ENCODE data around the gene DSTYK. TPM values are rescaled to one million over a fixed set of nuclear protein-coding genes. Genes with fewer than 3 reads are reported as not detected.
"Not testable (repeated sequence)": the region's sequence is repeated elsewhere in the genome, so short reads cannot be mapped to it uniquely, and the experiment has no call there.

Gene DSTYK
- total and polyA plus RNA-seq, 4 donors, result 3.5 to 19.3 (median 7.1) TPM

DNA sequence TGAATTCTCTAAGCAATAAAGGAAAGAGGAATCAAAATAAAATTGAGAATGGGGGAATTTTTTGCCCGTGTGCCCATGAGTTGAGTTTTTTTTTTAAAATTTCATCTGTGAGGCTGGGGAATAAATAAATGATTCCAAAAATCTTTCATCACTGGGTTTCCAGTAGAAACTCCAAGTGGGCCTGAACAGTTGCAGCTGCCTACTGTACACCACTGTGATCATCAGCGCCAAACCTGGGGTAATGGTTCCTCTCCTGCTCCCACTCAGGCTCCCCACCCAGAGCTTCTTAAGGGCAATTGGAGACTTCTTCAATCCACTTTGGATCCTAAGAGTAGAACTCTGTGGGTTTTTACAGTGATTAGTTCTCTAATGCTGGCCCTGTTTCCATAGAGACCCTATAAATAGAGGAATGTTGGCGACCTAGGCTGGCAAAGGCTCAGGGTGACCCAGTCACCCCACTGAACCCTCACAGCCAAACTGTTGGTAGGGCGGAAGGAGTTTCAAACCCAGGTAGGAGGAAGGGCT, 25.5 kb upstream of the DSTYK start:
- DNase-seq, result peak; percentile 64 to 84 (median 72)
- Histone ChIP-seq H3K4me3 (no peak overlapping the region), H3K4me1 (ENCODE audit: control insufficient read depth in 5 of 5, insufficient read depth in 5 of 5, low read length in 5 of 5) (peaks cover 0 to 71% (median 22%) of the 10 kb centered on the region in 5 donors), H3K27me3 (ENCODE audit: control insufficient read depth in 3 of 3, insufficient read depth in 3 of 3, low read length in 2 of 3) (no peaks in the 10 kb centered on the region), H3K9ac (ENCODE audit: insufficient read depth in 1 of 2, low read length in 2 of 2) (no peak overlapping the region), H3K9me3 (ENCODE audit: control insufficient read depth in 4 of 4, insufficient read depth in 3 of 4, low read length in 3 of 4) (no peaks in the 10 kb centered on the region), H3K27ac (ENCODE audit: low read depth in 1 of 2, low read length in 1 of 2) (no peak overlapping the region), H3K36me3 (ENCODE audit: control insufficient read depth in 4 of 4, insufficient read depth in 4 of 4, low read length in 4 of 4) (peaks cover 0 to 6% (median under 1%) of the 10 kb centered on the region in 4 donors)
- no peak for TF ChIP-seq CTCF (IDR thresholded peaks at IDR 0.05; ENCODE audit: control extremely low read depth, extremely low read depth)
- ATAC-seq (ENCODE audit: insufficient read depth, low FRiP score), result no peak
- WGBS, 2 donors, result 52 to 80% methylated on average over 4 of the region's 4 CpGs

DNA sequence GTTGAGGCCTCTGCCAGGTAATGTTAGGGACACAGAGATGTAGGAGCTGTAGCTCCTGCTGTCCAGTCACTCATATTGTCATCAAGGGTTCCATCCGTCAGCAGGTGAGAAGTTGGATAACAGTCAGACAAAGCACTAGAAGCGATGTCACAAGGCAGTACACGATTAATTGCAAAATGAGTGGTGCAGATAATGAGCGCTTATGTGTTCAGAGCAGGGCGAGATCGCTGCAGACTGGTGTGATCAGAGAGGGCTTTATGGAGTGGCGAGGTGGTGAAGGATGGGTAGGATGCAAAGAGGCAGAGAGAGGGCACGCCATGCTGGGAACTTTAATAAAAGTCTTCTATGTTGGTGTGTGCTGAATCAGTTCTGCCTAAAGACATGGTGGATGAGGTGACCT, 25.0 kb upstream of the DSTYK start:
- no peaks in the 10 kb centered on the region for H3K27me3 ChIP-seq (ENCODE audit: control insufficient read depth in 3 of 3, insufficient read depth in 3 of 3, low read length in 2 of 3)
- 82 to 84% methylated on average over 8 of the region's 8 CpGs for WGBS, 2 donors
- H3K4me1 ChIP-seq (ENCODE audit: control insufficient read depth in 5 of 5, insufficient read depth in 5 of 5, low read length in 5 of 5), result peaks cover 0 to 71% (median 22%) of the 10 kb centered on the region in 5 donors
- H3K4me3 ChIP-seq, result no peak overlapping the region
- H3K27ac ChIP-seq (ENCODE audit: low read depth in 1 of 2, low read length in 1 of 2), result no peak overlapping the region
- TF ChIP-seq CTCF (IDR thresholded peaks at IDR 0.05; ENCODE audit: control extremely low read depth, extremely low read depth), result no peak
- ATAC-seq (ENCODE audit: insufficient read depth, low FRiP score), result no peak
- H3K36me3 ChIP-seq (ENCODE audit: control insufficient read depth in 4 of 4, insufficient read depth in 4 of 4, low read length in 4 of 4), result peaks cover 0 to under 1% (median 0%) of the 10 kb centered on the region in 4 donors
- H3K9ac ChIP-seq (ENCODE audit: insufficient read depth in 1 of 2, low read length in 2 of 2), result no peak overlapping the region
- DNase-seq, result no peak
- no peaks in the 10 kb centered on the region for H3K9me3 ChIP-seq (ENCODE audit: control insufficient read depth in 4 of 4, insufficient read depth in 3 of 4, low read length in 3 of 4)

- TF ChIP-seq CTCF (IDR thresholded peaks at IDR 0.05; ENCODE audit: control extremely low read depth, extremely low read depth), result no peak
- H3K9ac ChIP-seq (ENCODE audit: insufficient read depth in 1 of 2, low read length in 2 of 2), result no peak overlapping the region
- peaks cover 0 to 66% (median 22%) of the 10 kb centered on the region in 5 donors for H3K4me1 ChIP-seq (ENCODE audit: control insufficient read depth in 5 of 5, insufficient read depth in 5 of 5, low read length in 5 of 5)
- H3K9me3 ChIP-seq (ENCODE audit: control insufficient read depth in 4 of 4, insufficient read depth in 3 of 4, low read length in 3 of 4), result no peaks in the 10 kb centered on the region
- H3K4me3 ChIP-seq, result no peak overlapping the region
- ATAC-seq (ENCODE audit: insufficient read depth, low FRiP score) (no peak), DNase-seq (peak in 2 of 3 donors; percentile 53 to 65)
- no peaks in the 10 kb centered on the region for H3K27me3 ChIP-seq (ENCODE audit: control insufficient read depth in 3 of 3, insufficient read depth in 3 of 3, low read length in 2 of 3)
- H3K36me3 ChIP-seq (ENCODE audit: control insufficient read depth in 4 of 4, insufficient read depth in 4 of 4, low read length in 4 of 4), result no peaks in the 10 kb centered on the region
- H3K27ac ChIP-seq (ENCODE audit: low read depth in 1 of 2, low read length in 1 of 2), result no peak overlapping the region
- WGBS, 2 donors, result 85 to 87% methylated on average over 6 of the region's 6 CpGs
These were observed 24.4 kb upstream of the DSTYK start for GRCh38 chr1:205235951-205236350.

GRCh38 chr1:205233986-205234385, 22.5 kb upstream of the DSTYK start:
- H3K27ac ChIP-seq (ENCODE audit: low read depth in 1 of 2, low read length in 1 of 2); H3K9me3 ChIP-seq (ENCODE audit: control insufficient read depth in 4 of 4, insufficient read depth in 3 of 4, low read length in 3 of 4); H3K36me3 ChIP-seq (ENCODE audit: control insufficient read depth in 4 of 4, insufficient read depth in 4 of 4, low read length in 4 of 4); H3K9ac ChIP-seq (ENCODE audit: insufficient read depth in 1 of 2, low read length in 2 of 2); H3K27me3 ChIP-seq (ENCODE audit: control insufficient read depth in 3 of 3, insufficient read depth in 3 of 3, low read length in 2 of 3); H3K4me3 ChIP-seq; DNase-seq; ATAC-seq (ENCODE audit: insufficient read depth, low FRiP score): not testable (repeated sequence)
- 95 to 97% methylated on average over 7 of the region's 7 CpGs for WGBS, 2 donors
- H3K4me1 ChIP-seq (ENCODE audit: control insufficient read depth in 5 of 5, insufficient read depth in 5 of 5, low read length in 5 of 5), result peaks cover 0 to 59% (median 18%) of the 10 kb centered on the region in 5 donors

Measured in lung (tissue), 12 donors.